ENCODE measurements around the gene PACSIN1. TPM values are rescaled to one million over a fixed set of nuclear protein-coding genes. Genes with fewer than 3 reads are reported as not detected.

PACSIN1 gene
- total and polyA plus RNA-seq, 8 donors: 0.09 to 0.51 (median 0.25) TPM; not detected in 1

DNA sequence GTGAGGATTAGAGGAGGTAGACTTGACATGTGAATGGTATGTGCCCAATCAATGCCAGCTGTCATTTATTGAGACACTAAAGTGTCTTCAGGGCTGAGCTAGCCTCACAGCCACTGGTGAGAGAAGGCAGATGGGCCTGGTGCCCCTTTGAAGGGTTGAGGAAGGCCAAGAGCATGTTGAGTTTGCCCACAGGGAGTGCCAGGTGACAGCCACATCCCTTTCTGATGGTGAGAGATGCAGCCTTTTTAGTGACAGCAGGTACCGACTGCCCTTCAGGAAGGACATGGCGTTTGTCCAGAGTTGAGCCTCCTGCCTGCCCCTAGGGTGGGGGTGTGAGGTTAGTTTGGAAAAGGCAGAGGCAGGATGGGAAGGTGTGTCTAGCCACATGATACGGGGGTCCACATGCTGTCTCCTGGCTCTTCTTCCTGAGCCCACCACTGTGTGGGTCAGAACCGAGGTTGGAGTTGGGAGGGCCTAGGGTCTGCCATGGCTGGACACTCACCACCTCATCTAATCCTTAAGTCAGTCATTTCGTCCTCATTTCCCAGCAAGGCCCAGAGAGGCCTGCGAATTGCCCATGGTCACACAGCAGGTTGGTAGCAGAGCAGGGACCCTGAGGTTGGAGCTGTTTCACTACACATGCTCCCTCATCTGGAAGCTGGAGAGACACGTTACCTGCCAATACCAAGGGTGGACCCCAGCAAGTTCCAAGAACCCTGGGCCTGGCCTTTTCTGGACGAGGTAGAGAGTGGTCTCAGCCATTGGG lies 57.7 kb downstream of the PACSIN1 start:
- DNase-seq (no peak), ATAC-seq (no peak)
- Histone ChIP-seq H3K9me3 (no peaks in the 10 kb centered on the region), H3K36me3 (no peaks in the 10 kb centered on the region), H3K27ac (no peak overlapping the region), H3K27me3 (no peaks in the 10 kb centered on the region), H3K4me3 (no peak overlapping the region), H3K4me1 (peaks cover 7 to 10% of the 10 kb centered on the region in 2 donors)
- intact Hi-C loops (cut with DNase I): no loop called here
- no peak for TF ChIP-seq CTCF (IDR thresholded peaks at IDR 0.05)

DNA sequence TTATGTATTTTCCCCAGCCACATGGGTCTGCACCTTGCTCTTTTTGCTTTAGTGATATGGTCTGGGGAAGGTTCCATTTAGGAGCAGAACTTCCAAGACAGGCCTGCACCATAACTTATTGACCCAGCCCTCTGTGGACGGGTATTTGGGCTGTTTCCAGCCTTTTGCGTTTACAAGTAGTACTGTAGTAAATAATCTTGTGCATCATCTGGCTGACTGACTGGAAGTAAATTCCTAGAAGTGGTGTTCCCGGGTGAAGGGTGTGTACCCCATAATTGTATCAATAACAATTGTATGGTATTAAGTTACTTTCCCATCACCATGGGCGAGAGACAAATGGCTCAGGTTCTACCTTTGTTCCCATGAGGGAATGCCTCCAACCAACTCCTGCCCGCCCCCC lies 58.6 kb downstream of the PACSIN1 start:
- no peak for TF ChIP-seq CTCF (IDR thresholded peaks at IDR 0.05)
- no peak for ATAC-seq

DNA sequence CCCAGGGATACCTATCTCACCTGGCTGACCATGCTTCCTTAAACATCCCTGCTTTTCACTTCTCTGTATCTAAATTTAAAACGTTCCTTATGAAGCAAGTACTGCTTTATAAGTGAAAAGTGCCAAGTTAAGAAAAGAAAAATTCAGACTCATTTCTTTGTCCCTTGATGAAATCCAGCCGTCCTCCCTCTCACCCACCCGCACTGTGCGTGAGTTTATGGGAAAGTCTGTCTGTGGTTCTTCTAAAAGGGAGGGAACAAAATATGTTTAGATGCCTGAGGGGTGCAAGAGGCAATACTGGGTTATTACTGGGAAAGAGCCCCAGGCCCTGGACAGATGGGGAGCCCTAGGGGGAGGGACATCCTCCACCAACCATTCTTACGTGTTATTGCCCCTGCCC lies 59.1 kb downstream of the PACSIN1 start:
- H3K27ac ChIP-seq: no peak overlapping the region
- peaks cover 7 to 10% of the 10 kb centered on the region in 2 donors for H3K4me1 ChIP-seq
- intact Hi-C loops (cut with DNase I): no loop called here
- no peak overlapping the region for H3K4me3 ChIP-seq
- no peaks in the 10 kb centered on the region for H3K36me3 ChIP-seq
- no peak for TF ChIP-seq CTCF (IDR thresholded peaks at IDR 0.05)
- ATAC-seq (no peak), DNase-seq (peak in 1 of 4 donors; percentile 7)
- H3K27me3 ChIP-seq: no peaks in the 10 kb centered on the region
- H3K9me3 ChIP-seq: no peaks in the 10 kb centered on the region

More for the DNA sequence above, 58.6 kb downstream of the PACSIN1 start:
- intact Hi-C loops (cut with DNase I): no loop called here
- Histone ChIP-seq H3K9me3 (no peaks in the 10 kb centered on the region), H3K27me3 (no peaks in the 10 kb centered on the region), H3K4me1 (peaks cover 7 to 10% of the 10 kb centered on the region in 2 donors), H3K4me3 (no peak overlapping the region), H3K27ac (no peak overlapping the region), H3K36me3 (no peaks in the 10 kb centered on the region)
- DNase-seq: no peak

GRCh38 chr6:34525431-34526175 lies 59.7 kb downstream of the PACSIN1 start:
- Histone ChIP-seq H3K4me1 (peaks cover 7 to 10% of the 10 kb centered on the region in 2 donors), H3K36me3 (no peaks in the 10 kb centered on the region), H3K27me3 (no peaks in the 10 kb centered on the region), H3K27ac (no peak overlapping the region), H3K4me3 (no peak overlapping the region), H3K9me3 (no peaks in the 10 kb centered on the region)
- peak in 1 of 4 donors; percentile 53 for DNase-seq
- no peak for ATAC-seq
- no peak for TF ChIP-seq CTCF (IDR thresholded peaks at IDR 0.05)
- intact Hi-C loops (cut with DNase I): no loop called here

All from left lung (tissue), 10 donors.